ENCODE data around the gene CBFA2T2.
A peak's percentile ranks its signal among the peaks of the same experiment; 100 is the strongest.
"Not testable (repeated sequence)": the region's sequence is repeated elsewhere in the genome, so short reads cannot be mapped to it uniquely, and the experiment has no call there.

CBFA2T2 gene

GRCh38 chr20:33630507-33630906, 140.6 kb downstream of the CBFA2T2 start:
- DNase-seq = no peak

GRCh38 chr20:33631910-33632309, 142.0 kb downstream of the CBFA2T2 start:
- DNase-seq = not testable (repeated sequence)

- no peak for DNase-seq
These were observed 145.4 kb downstream of the CBFA2T2 start for GRCh38 chr20:33635341-33635740.

- no peak for DNase-seq
These were observed 146.9 kb downstream of the CBFA2T2 start for GRCh38 chr20:33636776-33637175.

GRCh38 chr20:33640287-33640686, 150.4 kb downstream of the CBFA2T2 start:
- no peak for DNase-seq

- DNase-seq = no peak
These were observed 154.6 kb downstream of the CBFA2T2 start for GRCh38 chr20:33644313-33645071.

GRCh38 chr20:33645072-33645358, 155.1 kb downstream of the CBFA2T2 start:
- DNase-seq = no peak

GRCh38 chr20:33645396-33645795, 155.5 kb downstream of the CBFA2T2 start:
- DNase-seq = no peak

GRCh38 chr20:33646191-33646590, 156.3 kb downstream of the CBFA2T2 start:
- no peak for DNase-seq

GRCh38 chr20:33646959-33647602, 157.2 kb downstream of the CBFA2T2 start:
- DNase-seq = not testable (repeated sequence)

GRCh38 chr20:33647603-33648395, 157.9 kb downstream of the CBFA2T2 start:
- DNase-seq = no peak

GRCh38 chr20:33648396-33649004, 158.6 kb downstream of the CBFA2T2 start:
- DNase-seq = no peak

- DNase-seq = peak; percentile 38
These were observed 159.3 kb downstream of the CBFA2T2 start for GRCh38 chr20:33649201-33649681.

- DNase-seq = no peak
These were observed 160.3 kb downstream of the CBFA2T2 start for GRCh38 chr20:33650111-33650752.

- DNase-seq = peak; percentile 30
These were observed 161.1 kb downstream of the CBFA2T2 start for GRCh38 chr20:33650753-33651561.

- no peak for DNase-seq
These were observed 161.7 kb downstream of the CBFA2T2 start for GRCh38 chr20:33651562-33652048.

- DNase-seq = peak; percentile 59
These were observed 163.5 kb downstream of the CBFA2T2 start for GRCh38 chr20:33653218-33653899.

GRCh38 chr20:33653900-33654596, 164.2 kb downstream of the CBFA2T2 start:
- DNase-seq = no peak

- no peak for DNase-seq
These were observed 164.8 kb downstream of the CBFA2T2 start for GRCh38 chr20:33654680-33655161.

GRCh38 chr20:33655164-33655563, 165.3 kb downstream of the CBFA2T2 start:
- DNase-seq = no peak

Data from NCI-H1694 treated with DMSO at 0.1 percent for 48 hours (cell line).